Endodermal cell (in vitro differentiated cells): ENCODE measurements around the gene CNTN4. TPM values are rescaled to one million over a fixed set of nuclear protein-coding genes. Genes with fewer than 3 reads are reported as not detected.

Experiments
- DNase-seq: peaks from one replicate; pipeline ENCODE4 v3.0.0-alpha.2; 2017
- H3K27ac ChIP-seq: 2 replicates; pipeline ENCODE4 v1.5.1; 2013; ENCODE audit warnings: mild to moderate bottlenecking, low read depth, low read length, moderate library complexity
- H3K27me3 ChIP-seq: 2 replicates; pipeline ENCODE4 v1.6.1; 2013; ENCODE audit warnings: mild to moderate bottlenecking, low read length, moderate library complexity; ENCODE audit not compliant: insufficient read depth, control insufficient read depth, poor library complexity, severe bottlenecking
- H3K36me3 ChIP-seq: 2 replicates; pipeline ENCODE4 v1.7.0; 2013; ENCODE audit warnings: mild to moderate bottlenecking, low read length, moderate library complexity; ENCODE audit not compliant: control insufficient read depth, insufficient read depth
- H3K4me1 ChIP-seq: one replicate; pipeline ENCODE4 v1.7.0; 2013; ENCODE audit warnings: low read length; ENCODE audit not compliant: control insufficient read depth, insufficient read depth
- H3K4me3 ChIP-seq: 2 replicates; pipeline ENCODE4 v1.5.1; 2013; ENCODE audit warnings: mild to moderate bottlenecking, low read length, moderate library complexity
- H3K9ac ChIP-seq: 2 replicates; pipeline ENCODE4 v1.6.1; 2013; ENCODE audit warnings: mild to moderate bottlenecking, low read length, moderate library complexity; ENCODE audit not compliant: poor library complexity, severe bottlenecking; ENCODE audit errors: extremely low read depth
- H3K9me3 ChIP-seq: 2 replicates; pipeline ENCODE4 v1.6.1; 2013; ENCODE audit warnings: mild to moderate bottlenecking, low read length, moderate library complexity; ENCODE audit not compliant: control insufficient read depth
- H3K27ac Mint-ChIP-seq: 2 replicates; pipeline ENCODE4 v1.8.0; 2020; ENCODE audit warnings: mixed read lengths
- H3K27me3 Mint-ChIP-seq: 2 replicates; pipeline ENCODE4 v1.8.0; 2021; ENCODE audit warnings: mild to moderate bottlenecking, mixed read lengths; ENCODE audit not compliant: insufficient read depth
- H3K36me3 Mint-ChIP-seq: 2 replicates; pipeline ENCODE4 v1.8.0; 2020; ENCODE audit warnings: low read depth, mixed read lengths
- H3K4me1 Mint-ChIP-seq: 2 replicates; pipeline ENCODE4 v1.8.0; 2020; ENCODE audit warnings: mixed read lengths
- H3K4me3 Mint-ChIP-seq: 2 replicates; pipeline ENCODE4 v1.8.0; 2020; ENCODE audit warnings: mild to moderate bottlenecking, moderate library complexity, mixed read lengths
- H3K9me3 Mint-ChIP-seq: 2 replicates; pipeline ENCODE4 v1.8.0; 2020; ENCODE audit warnings: mild to moderate bottlenecking, mixed read lengths
- CTCF ChIP-seq: fragments of 200-600 bp; sonication (generic); conservative IDR thresholded peaks from 2 replicates; pipeline ENCODE4 v1.5.0; 2021; ENCODE audit warnings: antibody characterized with exemption, mild to moderate bottlenecking
- WGBS, 2 experiments: methylation state at CpG; one replicate each; pipeline versions ENCODE4 v1.1.5 to v1.1.7; 2013; ENCODE audit warnings: missing lambda C conversion rate in 2 of 2, mixed read lengths in 1 of 2; ENCODE audit not compliant: insufficient coverage in 1 of 2, insufficient read length in 1 of 2; 5-methylcytosine and 5-hydroxymethylcytosine counted together
- total RNA-seq, 2 donors: library from RNA; stranded (reverse); fragmentation: NEBNext Ultra II Directional in 1 of 2; extraction: Animal tissue kit (Norgen Biotek cat#: 25700) in 1 of 2; gene quantifications; 2 replicates in 1 of 2; 3 replicates in 1 of 2; pipeline ENCODE4 v1.2.1, GENCODE V29; 2021

Gene CNTN4
- total RNA-seq, 2 donors from 2014 or later, result 10.8 to 11.1 TPM

- H3K27ac Mint-ChIP-seq, result no peak overlapping the region
Observed at GRCh38 chr3:2950159-2950558, 851.5 kb downstream of the CNTN4 start.

GRCh38 chr3:2957115-2957514 lies 858.4 kb downstream of the CNTN4 start:
- WGBS, 2 experiments, result 57% methylated on average over 1 of the region's 3 CpGs; no CpG with 5 or more reads in 1 of the 2 experiments
- no peak overlapping the region for H3K4me3 Mint-ChIP-seq

More at GRCh38 chr3:2950159-2950558, 851.5 kb downstream of the CNTN4 start:
- Histone ChIP-seq H3K4me1 (no peaks in the 10 kb centered on the region), H3K4me3 (no peak overlapping the region), H3K9me3 (no peaks in the 10 kb centered on the region), H3K27ac (no peak overlapping the region), H3K9ac (no peak overlapping the region), H3K27me3 (no peaks in the 10 kb centered on the region), H3K36me3 (no peaks in the 10 kb centered on the region)
- Mint-ChIP-seq H3K4me3 (no peak overlapping the region), H3K9me3 (no peaks in the 10 kb centered on the region), H3K27me3 (no peaks in the 10 kb centered on the region), H3K36me3 (no peaks in the 10 kb centered on the region), H3K4me1 (no peaks in the 10 kb centered on the region)
- no peak for TF ChIP-seq CTCF
- WGBS, 2 experiments, result 91 to 93% methylated on average over 2 of the region's 2 CpGs
- no peak for DNase-seq

DNA sequence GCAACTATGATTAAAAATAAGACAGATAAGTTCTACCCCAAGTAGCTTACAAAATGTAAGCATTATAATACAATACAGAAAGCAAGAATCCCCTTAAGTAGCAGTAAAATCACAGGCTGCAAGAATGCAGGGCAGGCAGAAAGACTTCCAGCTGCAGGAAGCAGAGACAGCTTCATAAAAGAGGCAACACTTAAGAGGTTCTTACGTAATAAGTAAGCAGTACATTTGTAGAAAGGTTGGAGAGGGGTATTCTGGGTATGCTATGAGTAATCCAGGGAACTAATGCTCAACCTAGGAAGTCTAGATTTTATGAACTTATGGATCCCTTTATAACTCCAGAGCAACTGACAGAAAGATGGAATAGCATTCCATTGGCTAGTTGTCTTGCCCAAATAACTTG lies 859.9 kb downstream of the CNTN4 start:
- peaks cover 6% of the 10 kb centered on the region for H3K4me1 Mint-ChIP-seq
- H3K36me3 Mint-ChIP-seq, result no peaks in the 10 kb centered on the region
- H3K36me3 ChIP-seq, result no peaks in the 10 kb centered on the region
- no peak overlapping the region for H3K4me3 ChIP-seq
- no peak overlapping the region for H3K27ac ChIP-seq
- H3K9me3 ChIP-seq, result no peaks in the 10 kb centered on the region
- H3K9ac ChIP-seq, result no peak overlapping the region
- H3K4me3 Mint-ChIP-seq, result no peak overlapping the region
- no peak for TF ChIP-seq CTCF
- no peaks in the 10 kb centered on the region for H3K4me1 ChIP-seq
- WGBS, 2 experiments, result 86 to 93% methylated on average over 1 of the region's 1 CpG
- H3K9me3 Mint-ChIP-seq, result peaks cover 2% of the 10 kb centered on the region
- no peak overlapping the region for H3K27ac Mint-ChIP-seq
- no peaks in the 10 kb centered on the region for H3K27me3 Mint-ChIP-seq
- no peaks in the 10 kb centered on the region for H3K27me3 ChIP-seq
- no peak for DNase-seq

More at GRCh38 chr3:2957115-2957514, 858.4 kb downstream of the CNTN4 start:
- no peak for DNase-seq
- Histone ChIP-seq H3K4me3 (no peak overlapping the region), H3K27me3 (no peaks in the 10 kb centered on the region), H3K9ac (no peak overlapping the region), H3K4me1 (no peaks in the 10 kb centered on the region), H3K27ac (no peak overlapping the region), H3K9me3 (no peaks in the 10 kb centered on the region), H3K36me3 (no peaks in the 10 kb centered on the region)
- H3K36me3 Mint-ChIP-seq, result no peaks in the 10 kb centered on the region
- H3K9me3 Mint-ChIP-seq, result peaks cover 2% of the 10 kb centered on the region
- TF ChIP-seq CTCF, result no peak
- no peak overlapping the region for H3K27ac Mint-ChIP-seq
- no peaks in the 10 kb centered on the region for H3K27me3 Mint-ChIP-seq
- peaks cover 2% of the 10 kb centered on the region for H3K4me1 Mint-ChIP-seq
